Measurements from ENCODE around the gene CDKN2AIPNL.
"Not testable (repeated sequence)": the region's sequence is repeated elsewhere in the genome, so short reads cannot be mapped to it uniquely, and the experiment has no call there.

The CDKN2AIPNL gene

GRCh38 chr5:134397196-134397595, 14.5 kb downstream of the CDKN2AIPNL start:
- DNase-seq, result no peak

- no peak for DNase-seq
These were observed 15.4 kb downstream of the CDKN2AIPNL start for GRCh38 chr5:134396274-134396673.

- DNase-seq, result no peak
These were observed 16.7 kb downstream of the CDKN2AIPNL start for GRCh38 chr5:134394932-134395331.

- no peak for DNase-seq
These were observed 19.4 kb downstream of the CDKN2AIPNL start for GRCh38 chr5:134392301-134392700.

GRCh38 chr5:134387443-134387842, 24.2 kb downstream of the CDKN2AIPNL start:
- DNase-seq, result no peak

GRCh38 chr5:134383980-134384697, 27.5 kb downstream of the CDKN2AIPNL start:
- DNase-seq, result no peak

- DNase-seq, result not testable (repeated sequence)
These were observed 29.5 kb downstream of the CDKN2AIPNL start for GRCh38 chr5:134382204-134382603.

- no peak for DNase-seq
These were observed 31.3 kb downstream of the CDKN2AIPNL start for GRCh38 chr5:134380346-134380745.

GRCh38 chr5:134374232-134374631, 37.4 kb downstream of the CDKN2AIPNL start:
- DNase-seq, result no peak

GRCh38 chr5:134373633-134374032, 38.0 kb downstream of the CDKN2AIPNL start:
- not testable (repeated sequence) for DNase-seq

- peak; percentile 81 for DNase-seq
These were observed 39.8 kb downstream of the CDKN2AIPNL start for GRCh38 chr5:134371834-134372340.

- peak; percentile 100 for DNase-seq
These were observed 40.5 kb downstream of the CDKN2AIPNL start, which contains the start of gene UBE2B for GRCh38 chr5:134370871-134371833. Gene UBE2B (plus strand): TSS chr5:134371569. CDS start chr5:134371596, 27 bp downstream.

- no peak for DNase-seq
These were observed 41.3 kb downstream of the CDKN2AIPNL start for GRCh38 chr5:134370311-134370870.

GRCh38 chr5:134365604-134366003, 46.1 kb downstream of the CDKN2AIPNL start:
- DNase-seq, result no peak

- DNase-seq, result no peak
These were observed 56.0 kb downstream of the CDKN2AIPNL start for GRCh38 chr5:134355681-134356080.
